B cell (primary cell): ENCODE results near the gene ZNRD2. TPM values are rescaled to one million over a fixed set of nuclear protein-coding genes. Genes with fewer than 3 reads are reported as not detected.
A peak's percentile ranks its signal among the peaks of the same experiment; 100 is the strongest.

Experiments used
- ATAC-seq: fragments of 200-7000 bp; cut with Tn5 transposase; one replicate; pipeline ENCODE4 v1.10.0; 2021; ENCODE audit warnings: low read depth, mild to moderate bottlenecking, moderate number of reproducible peaks, moderate library complexity
- CTCF ChIA-PET: fragments of 350-600 bp; sonication (Branson Sonifier 250); formaldehyde crosslinking; loops from one replicate; lab custom pipeline; 2021; ENCODE audit warnings: antibody characterized with exemption, inconsistent platforms; lab: Charles Lee
- POLR2A ChIA-PET: fragments of 350-600 bp; sonication (Branson Sonifier 250); formaldehyde crosslinking; loops from one replicate; lab custom pipeline; 2021; ENCODE audit warnings: antibody characterized with exemption; lab: Charles Lee
- DNase-seq: peaks from one replicate; pipeline ENCODE4 v3.0.0; 2013
- H2AFZ ChIP-seq: 2 replicates; pipeline ENCODE4 v1.6.1; 2012; ENCODE audit warnings: mild to moderate bottlenecking, low read depth, low read length; ENCODE audit not compliant: insufficient read depth, poor library complexity, severe bottlenecking
- H3K27ac ChIP-seq, 2 donors: 1 replicate in 1 of 2; 2 replicates in 1 of 2; pipeline ENCODE4 v1.5.1; 2012 to 2013; ENCODE audit warnings: low read length in 2 of 2, mild to moderate bottlenecking in 2 of 2, moderate library complexity in 1 of 2
- H3K27me3 ChIP-seq, 4 experiments: fragments of 200-600 bp in 1 of 4; sonication (generic) in 1 of 4; replicated peaks in 1 of 4; 1 replicate in 2 of 4; 2 replicates in 2 of 4; pipeline versions ENCODE4 v1.6.1 to v1.7.0; 2013 to 2016; ENCODE audit warnings: low read length in 3 of 4, mild to moderate bottlenecking in 2 of 4, mixed read lengths in 1 of 4, moderate library complexity in 1 of 4; ENCODE audit not compliant: insufficient read depth in 4 of 4, control insufficient read depth in 3 of 4; ENCODE audit errors: control extremely low read depth in 1 of 4
- H3K36me3 ChIP-seq, 2 experiments: replicated peaks in 1 of 2; 1 replicate in 1 of 2; 2 replicates in 1 of 2; pipeline versions ENCODE4 v1.6.1 to v1.7.1; 2013; ENCODE audit warnings: low read length in 1 of 2; ENCODE audit not compliant: insufficient read depth in 2 of 2, control insufficient read depth in 1 of 2; ENCODE audit errors: control extremely low read depth in 1 of 2, extremely low read depth in 1 of 2
- H3K4me1 ChIP-seq, 2 donors: fragments of 200-600 bp in 1 of 2; sonication (generic) in 1 of 2; 1 replicate in 1 of 2; 2 replicates in 1 of 2; pipeline versions ENCODE4 v1.5.1 to v1.6.1; 2013 to 2017; ENCODE audit warnings: low read length in 2 of 2; ENCODE audit not compliant: control insufficient read depth in 2 of 2, insufficient read depth in 2 of 2
- H3K4me2 ChIP-seq: replicated peaks from 2 replicates; pipeline ENCODE3; 2012; ENCODE audit warnings: mild to moderate bottlenecking, low read depth, low read length; ENCODE audit not compliant: poor library complexity, severe bottlenecking
- H3K4me3 ChIP-seq, 5 experiments: fragments of 200-600 bp in 1 of 5; sonication (generic) in 1 of 5; 1 replicate in 3 of 5; 2 replicates in 2 of 5; pipeline versions ENCODE4 v1.5.1 to v1.7.0; 2011 to 2016; ENCODE audit warnings: low read length in 4 of 5, mild to moderate bottlenecking in 4 of 5, low read depth in 2 of 5, control low read depth in 1 of 5, moderate library complexity in 1 of 5; ENCODE audit not compliant: insufficient read depth in 1 of 5; ENCODE audit errors: control extremely low read depth in 1 of 5, extremely low read depth in 1 of 5
- H3K79me2 ChIP-seq: fragments of 200-600 bp; sonication (generic); one replicate; pipeline ENCODE4 v1.6.0; 2016; ENCODE audit warnings: low read length; ENCODE audit not compliant: control insufficient read depth, insufficient read depth
- H3K9ac ChIP-seq: fragments of 200-600 bp; sonication (generic); 2 replicates; pipeline ENCODE4 v1.6.1; 2017; ENCODE audit warnings: mild to moderate bottlenecking, low read length, moderate library complexity
- H3K9me3 ChIP-seq, 3 donors: one replicate each; pipeline versions ENCODE4 v1.6.1 to v1.7.1; 2013; ENCODE audit warnings: low read length in 2 of 3; ENCODE audit not compliant: control insufficient read depth in 2 of 3, insufficient read depth in 1 of 3; ENCODE audit errors: control extremely low read depth in 1 of 3
- H4K20me1 ChIP-seq: 2 replicates; pipeline ENCODE4 v1.6.0; 2012; ENCODE audit warnings: mild to moderate bottlenecking, low read length; ENCODE audit not compliant: insufficient read depth, control insufficient read depth, poor library complexity, severe bottlenecking
- H3K27ac Mint-ChIP-seq: one replicate; pipeline ENCODE4 v1.8.0; 2021; ENCODE audit warnings: mixed read lengths
- H3K27me3 Mint-ChIP-seq: one replicate; pipeline ENCODE4 v1.8.0; 2021; ENCODE audit warnings: mixed read lengths
- H3K4me1 Mint-ChIP-seq: one replicate; pipeline ENCODE4 v1.8.0; 2021; ENCODE audit warnings: mixed read lengths
- H3K4me3 Mint-ChIP-seq: one replicate; pipeline ENCODE4 v1.8.0; 2021; ENCODE audit warnings: mixed read lengths
- H3K9me3 Mint-ChIP-seq: one replicate; pipeline ENCODE4 v1.8.0; 2022; ENCODE audit warnings: mixed read lengths; ENCODE audit not compliant: insufficient read depth
- CTCF ChIP-seq: fragments of 200-600 bp; IDR thresholded peaks from one replicate; pipeline ENCODE4 v1.8.0; 2022; ENCODE audit warnings: antibody characterized with exemption, mild to moderate bottlenecking
- EZH2 ChIP-seq: IDR thresholded peaks from 2 replicates; pipeline ENCODE4 v1.6.1; 2012; ENCODE audit warnings: borderline replicate concordance, low read depth, mild to moderate bottlenecking, moderate library complexity, low read length; ENCODE audit not compliant: insufficient read depth, poor library complexity, severe bottlenecking
- WGBS: methylation state at CpG from one replicate; pipeline ENCODE4 v1.1.5; 2013; ENCODE audit warnings: missing lambda C conversion rate; ENCODE audit not compliant: insufficient coverage; 5-methylcytosine and 5-hydroxymethylcytosine counted together
- intact Hi-C: fragments of 100-400 bp; cut with micrococcal nuclease; formaldehyde crosslinking; loops from one replicate; pipeline ENCODE4 v1.10.0; 2022
- polyA plus RNA-seq: library from polyadenylated mRNA; depleted of rRNA; stranded (reverse); fragments of >200 nt; gene quantifications from 2 replicates; pipeline ENCODE4 v1.2.3, GENCODE V29; 2012
- total RNA-seq, 2 donors: library from RNA; stranded (reverse); fragments of 120-200 nt in 1 of 2; gene quantifications; 1 replicate in 1 of 2; 2 replicates in 1 of 2; pipeline versions ENCODE4 v1.2.3 to v1.2.4, GENCODE V29; 2013 to 2022

The ZNRD2 gene
- total and polyA plus RNA-seq, 2 donors (not counting 1 experiment from before 2014, with no cell fraction given): 22.1 to 112 TPM

DNA sequence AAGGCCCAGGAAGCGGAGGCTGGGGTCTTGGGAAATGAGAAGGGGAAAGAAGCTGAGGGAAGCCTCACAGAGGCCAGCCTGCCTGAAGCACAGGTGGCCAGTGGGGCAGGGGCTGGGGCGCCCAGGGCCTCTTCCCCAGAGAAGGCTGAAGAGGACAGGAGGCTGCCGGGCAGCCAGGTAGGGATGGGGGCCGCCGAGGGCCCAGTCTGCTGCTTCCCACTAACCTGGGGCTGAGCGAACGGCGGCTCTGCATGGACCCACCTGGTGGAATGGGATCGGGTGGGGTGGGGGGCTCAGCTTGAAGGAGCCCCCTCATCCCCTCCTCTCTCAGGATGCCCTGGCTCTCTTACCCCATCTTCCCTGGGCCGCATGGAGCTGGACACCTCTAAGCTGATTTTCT is 13.3 kb downstream of the ZNRD2 start:
- WGBS: 100% methylated on average over 6 of the region's 10 CpGs
- POLR2A ChIA-PET: no interaction called here
- H3K9me3 ChIP-seq: no peaks in the 10 kb centered on the region
- Mint-ChIP-seq H3K27me3 (no peaks in the 10 kb centered on the region), H3K4me3 (no peak overlapping the region), H3K9me3 (no peaks in the 10 kb centered on the region), H3K4me1 (peaks cover 29% of the 10 kb centered on the region), H3K27ac (no peak overlapping the region)
- intact Hi-C loops: no loop called here
- H4K20me1 ChIP-seq: peaks cover 9% of the 10 kb centered on the region
- no peak overlapping the region for H3K4me3 ChIP-seq
- H3K4me1 ChIP-seq: peaks cover 16 to 26% of the 10 kb centered on the region in 2 donors
- CTCF ChIA-PET: interaction anchor here (0.9 to 1.0 kb wide), 2 partner anchors 10 to 12 kb away, joined by 3 to 6 read pairs; no protein-coding TSS in a partner anchor
- no peaks in the 10 kb centered on the region for H3K79me2 ChIP-seq
- H3K27me3 ChIP-seq: no peaks in the 10 kb centered on the region
- H3K9ac ChIP-seq: no peak overlapping the region
- ATAC-seq (no peak), DNase-seq (no peak)
- TF ChIP-seq CTCF: no peak
- TF ChIP-seq EZH2: no peak
- peaks cover 6 to 56% of the 10 kb centered on the region in 2 experiments for H3K36me3 ChIP-seq
- no peak overlapping the region for H3K4me2 ChIP-seq
- no peak overlapping the region for H3K27ac ChIP-seq
- no peak overlapping the region for H2AFZ ChIP-seq

DNA sequence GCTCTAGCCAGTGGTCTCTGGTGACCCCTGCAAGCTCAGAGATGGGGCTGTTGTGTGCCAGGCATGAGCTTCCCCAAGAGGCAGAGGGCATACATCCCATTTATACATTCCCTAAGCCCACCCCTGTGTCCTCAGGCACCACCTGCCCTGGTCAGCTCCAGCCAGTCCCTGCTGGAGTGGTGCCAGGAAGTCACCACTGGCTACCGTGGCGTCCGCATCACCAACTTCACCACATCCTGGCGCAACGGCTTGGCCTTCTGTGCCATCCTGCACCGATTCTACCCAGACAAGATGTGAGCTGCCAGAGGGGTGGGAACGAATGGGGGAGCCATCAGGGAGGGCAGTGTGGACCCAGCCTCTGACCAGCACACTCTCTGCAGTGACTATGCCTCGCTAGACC is 13.8 kb downstream of the ZNRD2 start:
- ChIA-PET POLR2A (no interaction called here), CTCF (interaction anchor here (0.9 to 1.0 kb wide), 2 partner anchors 10 to 13 kb away, joined by 3 to 6 read pairs; no protein-coding TSS in a partner anchor)
- Histone ChIP-seq H3K27ac (no peak overlapping the region), H3K9me3 (no peaks in the 10 kb centered on the region), H3K4me2 (no peak overlapping the region), H4K20me1 (peaks cover 9% of the 10 kb centered on the region), H3K9ac (no peak overlapping the region), H3K4me1 (peaks cover 21 to 31% of the 10 kb centered on the region in 2 donors), H2AFZ (no peak overlapping the region), H3K27me3 (no peaks in the 10 kb centered on the region), H3K4me3 (no peak overlapping the region), H3K79me2 (no peaks in the 10 kb centered on the region), H3K36me3 (peaks cover 6 to 51% of the 10 kb centered on the region in 2 experiments)
- 89% methylated on average over 3 of the region's 8 CpGs for WGBS
- intact Hi-C loops: no loop called here
- peak overlapping the region; percentile 64 for H3K27ac Mint-ChIP-seq
- H3K9me3 Mint-ChIP-seq: no peaks in the 10 kb centered on the region
- H3K4me1 Mint-ChIP-seq: peaks cover 31% of the 10 kb centered on the region
- TF ChIP-seq EZH2 (no peak), CTCF (no peak)
- H3K27me3 Mint-ChIP-seq: no peaks in the 10 kb centered on the region
- DNase-seq: no peak
- no peak overlapping the region for H3K4me3 Mint-ChIP-seq
- ATAC-seq: no peak
